H9 (cell line): ENCODE measurements around the gene HYAL3. TPM values are rescaled to one million over a fixed set of nuclear protein-coding genes. Genes with fewer than 3 reads are reported as not detected.

Experiments used
- DNase-seq: peaks from one replicate; pipeline ENCODE4 v3.0.0-alpha.2; 2017
- H2AFZ ChIP-seq: one replicate; pipeline ENCODE4 v1.6.1; 2013; ENCODE audit warnings: mild to moderate bottlenecking, low read length, control low read depth, moderate library complexity
- H2AK5ac ChIP-seq: 2 replicates; pipeline ENCODE4 v1.6.1; 2013; ENCODE audit warnings: low read length, control low read depth, mixed read lengths; ENCODE audit not compliant: insufficient read length
- H2BK120ac ChIP-seq: one replicate; pipeline ENCODE4 v1.6.1; 2013; ENCODE audit warnings: low read depth, mild to moderate bottlenecking, low read length, control low read depth, inconsistent platforms; ENCODE audit not compliant: poor library complexity, severe bottlenecking
- H2BK12ac ChIP-seq: 2 replicates; pipeline ENCODE4 v1.6.1; 2013; ENCODE audit warnings: low read length, control low read depth, mixed read lengths, low read depth; ENCODE audit not compliant: insufficient read length
- H2BK15ac ChIP-seq: 2 replicates; pipeline ENCODE4 v1.6.1; 2013; ENCODE audit warnings: low read depth, low read length, control low read depth
- H2BK20ac ChIP-seq: one replicate; pipeline ENCODE4 v1.6.1; 2013; ENCODE audit warnings: low read depth, mild to moderate bottlenecking, low read length, control low read depth, inconsistent platforms; ENCODE audit not compliant: poor library complexity, severe bottlenecking
- H2BK5ac ChIP-seq: 2 replicates; pipeline ENCODE4 v1.6.1; 2013; ENCODE audit warnings: low read length, control low read depth, mixed read lengths; ENCODE audit not compliant: insufficient read length
- H3K14ac ChIP-seq: 2 replicates; pipeline ENCODE4 v1.6.1; 2013; ENCODE audit warnings: low read length, control low read depth; ENCODE audit not compliant: insufficient read depth
- H3K18ac ChIP-seq: 2 replicates; pipeline ENCODE4 v1.6.1; 2013; ENCODE audit warnings: low read depth, mild to moderate bottlenecking, mixed read lengths, low read length, control low read depth; ENCODE audit not compliant: insufficient read length
- H3K23ac ChIP-seq: 2 replicates; pipeline ENCODE4 v1.6.1; 2013; ENCODE audit warnings: low read length, control low read depth, mixed read lengths, low read depth; ENCODE audit not compliant: insufficient read length
- H3K23me2 ChIP-seq: 2 replicates; pipeline ENCODE4 v1.6.1; 2013; ENCODE audit warnings: low read depth, mild to moderate bottlenecking, mixed read lengths, low read length, control low read depth; ENCODE audit not compliant: insufficient read length, poor library complexity, severe bottlenecking
- H3K27ac ChIP-seq: 2 replicates; pipeline ENCODE4 v1.5.1; 2013; ENCODE audit warnings: low read length, control low read depth, mixed read lengths, low read depth; ENCODE audit not compliant: insufficient read length
- H3K27me3 ChIP-seq: 2 replicates; pipeline ENCODE4 v1.6.1; 2013; ENCODE audit warnings: low read length, control low read depth, inconsistent platforms; ENCODE audit not compliant: insufficient read depth
- H3K4ac ChIP-seq: 2 replicates; pipeline ENCODE4 v1.6.1; 2013; ENCODE audit warnings: low read depth, mild to moderate bottlenecking, control low read depth, inconsistent platforms, low read length, moderate library complexity
- H3K4me1 ChIP-seq: 2 replicates; pipeline ENCODE4 v1.6.1; 2013; ENCODE audit warnings: low read length, control low read depth, inconsistent platforms; ENCODE audit not compliant: insufficient read depth
- H3K4me2 ChIP-seq: 2 replicates; pipeline ENCODE4 v1.6.1; 2013; ENCODE audit warnings: low read length, control low read depth, mixed read lengths; ENCODE audit not compliant: insufficient read length, insufficient read depth
- H3K56ac ChIP-seq: 2 replicates; pipeline ENCODE4 v1.6.1; 2013; ENCODE audit warnings: low read depth, mild to moderate bottlenecking, mixed read lengths, low read length, control low read depth; ENCODE audit not compliant: insufficient read length
- H3K79me1 ChIP-seq: 2 replicates; pipeline ENCODE4 v1.6.1; 2013; ENCODE audit warnings: low read depth, mild to moderate bottlenecking, moderate library complexity, low read length, control low read depth, inconsistent platforms; ENCODE audit not compliant: insufficient read depth, poor library complexity, severe bottlenecking
- H3K79me2 ChIP-seq: 2 replicates; pipeline ENCODE4 v1.6.1; 2013; ENCODE audit warnings: low read length, control low read depth, inconsistent platforms; ENCODE audit not compliant: insufficient read depth
- H3K9ac ChIP-seq: 2 replicates; pipeline ENCODE4 v1.6.1; 2013; ENCODE audit warnings: low read length, control low read depth, mixed read lengths; ENCODE audit not compliant: insufficient read length; ENCODE audit errors: extremely low read depth
- H3K9me3 ChIP-seq: one replicate; pipeline ENCODE4 v1.6.1; 2013; ENCODE audit warnings: low read depth, low read length, inconsistent platforms; ENCODE audit not compliant: control insufficient read depth
- H3T11ph ChIP-seq: one replicate; pipeline ENCODE4 v1.6.1; 2013; ENCODE audit warnings: mild to moderate bottlenecking, low read length, control low read depth, inconsistent platforms
- H4K20me1 ChIP-seq: one replicate; pipeline ENCODE4 v1.6.1; 2013; ENCODE audit not compliant: control insufficient read depth, insufficient read length, insufficient read depth
- H4K5ac ChIP-seq: 2 replicates; pipeline ENCODE4 v1.6.1; 2013; ENCODE audit warnings: low read depth, mild to moderate bottlenecking, mixed read lengths, low read length, control low read depth; ENCODE audit not compliant: insufficient read length
- H4K8ac ChIP-seq: replicated peaks from 2 replicates; pipeline ENCODE4 v1.6.1; 2013; ENCODE audit warnings: low read length, control low read depth, mixed read lengths, low read depth; ENCODE audit not compliant: insufficient read length
- H4K91ac ChIP-seq: 2 replicates; pipeline ENCODE4 v1.6.1; 2013; ENCODE audit warnings: low read depth, mild to moderate bottlenecking, moderate library complexity, mixed read lengths, low read length, control low read depth; ENCODE audit not compliant: insufficient read length
- H3K27ac Mint-ChIP-seq, 3 experiments: 2 replicates in 2 of 3; 3 replicates in 1 of 3; pipeline ENCODE4 v1.8.0; 2020 to 2021; ENCODE audit warnings: mixed read lengths in 3 of 3, mild to moderate bottlenecking in 1 of 3, moderate library complexity in 1 of 3
- H3K27me3 Mint-ChIP-seq: 2 replicates; pipeline ENCODE4 v1.8.0; 2021; ENCODE audit warnings: low read depth, mild to moderate bottlenecking, moderate library complexity, mixed read lengths
- H3K36me3 Mint-ChIP-seq, 3 experiments: 2 replicates in 2 of 3; 3 replicates in 1 of 3; pipeline ENCODE4 v1.8.0; 2020 to 2021; ENCODE audit warnings: low read depth in 3 of 3, mixed read lengths in 3 of 3; ENCODE audit not compliant: insufficient read depth in 1 of 3
- H3K4me1 Mint-ChIP-seq, 2 experiments: 2 replicates each; pipeline ENCODE4 v1.8.0; 2020; ENCODE audit warnings: mixed read lengths in 2 of 2
- H3K4me3 Mint-ChIP-seq, 2 experiments: 2 replicates in 1 of 2; 3 replicates in 1 of 2; pipeline ENCODE4 v1.8.0; 2020 to 2021; ENCODE audit warnings: mild to moderate bottlenecking in 2 of 2, mixed read lengths in 2 of 2, moderate library complexity in 1 of 2
- H3K9me3 Mint-ChIP-seq, 2 experiments: 2 replicates in 1 of 2; 3 replicates in 1 of 2; pipeline ENCODE4 v1.8.0; 2020; ENCODE audit warnings: mild to moderate bottlenecking in 2 of 2, mixed read lengths in 2 of 2, moderate library complexity in 1 of 2
- CTCF ChIP-seq: fragments of 200-600 bp; sonication (generic); conservative IDR thresholded peaks from 3 replicates; pipeline ENCODE4 v1.8.0; 2021; ENCODE audit warnings: antibody characterized with exemption, mild to moderate bottlenecking
- WGBS: extraction: QIAGEN DNeasy Blood & Tissue Kit; methylation state at CpG from one replicate; pipeline ENCODE4 v1.1.7; 2013; ENCODE audit warnings: missing lambda C conversion rate, low lambda C conversion rate, mixed read lengths; ENCODE audit not compliant: insufficient read length; ENCODE audit errors: extremely low coverage; 5-methylcytosine and 5-hydroxymethylcytosine counted together
- total RNA-seq: library from RNA; stranded (reverse); gene quantifications from 2 replicates; pipeline ENCODE4 v1.2.1, GENCODE V29; 2021

The HYAL3 gene
- total RNA-seq, 1 experiment from 2014 or later = 3.1 TPM

DNA sequence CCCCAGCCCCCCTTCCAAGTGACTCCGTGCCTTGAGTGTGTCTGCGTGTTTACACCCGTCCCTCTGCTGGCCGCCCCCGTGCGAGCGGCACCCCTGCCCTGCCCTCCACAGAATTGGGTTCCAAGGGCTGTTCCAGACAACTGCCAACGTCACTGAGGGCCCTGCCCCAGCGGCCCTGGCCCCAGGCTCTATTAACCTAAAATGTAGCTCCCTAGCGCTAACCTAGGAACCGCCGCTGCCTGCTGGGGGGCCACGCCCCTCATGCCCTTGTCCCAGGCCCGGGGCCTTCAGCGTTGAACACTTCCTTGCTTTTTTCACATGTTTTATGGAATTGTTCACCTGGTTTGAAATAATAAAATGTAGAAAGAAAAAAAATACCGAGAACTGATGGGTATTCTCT lies 40.2 kb downstream of the HYAL3 start:
- peak overlapping the region in 1 of 3 experiments; percentile 73; a peak in 2 of 7 replicates for H3K27ac Mint-ChIP-seq

More for the DNA sequence above, 40.2 kb downstream of the HYAL3 start:
- no peak overlapping the region for H3K27ac ChIP-seq
- H3K79me2 ChIP-seq = no peaks in the 10 kb centered on the region
- H3K56ac ChIP-seq = no peak overlapping the region
- H3K79me1 ChIP-seq = no peaks in the 10 kb centered on the region
- H2BK12ac ChIP-seq = no peak overlapping the region
- H2BK120ac ChIP-seq = no peak overlapping the region
- no peak overlapping the region for H4K8ac ChIP-seq
- no peak overlapping the region for H3T11ph ChIP-seq
- no peak overlapping the region for H2AFZ ChIP-seq
- H2BK20ac ChIP-seq = no peak overlapping the region
- H3K23me2 ChIP-seq = no peaks in the 10 kb centered on the region
- peaks cover 1% of the 10 kb centered on the region; the same call in 1 of the 2 replicates for H3K27me3 Mint-ChIP-seq
- no peak overlapping the region for H3K4me3 Mint-ChIP-seq
- no peak overlapping the region for H4K91ac ChIP-seq
- no peaks in the 10 kb centered on the region for H3K9me3 Mint-ChIP-seq
- H3K4ac ChIP-seq = no peak overlapping the region
- no peaks in the 10 kb centered on the region for H3K9me3 ChIP-seq
- no peak overlapping the region for H2BK15ac ChIP-seq
- peaks cover 21 to 46% of the 10 kb centered on the region in 2 experiments for H3K4me1 Mint-ChIP-seq
- TF ChIP-seq CTCF = peak; percentile 27; the same call in 1 of the 3 replicates
- H2AK5ac ChIP-seq = no peak overlapping the region
- peaks cover 14 to 38% (median 29%) of the 10 kb centered on the region in 3 experiments; a peak in 6 of 7 replicates for H3K36me3 Mint-ChIP-seq
- DNase-seq = no peak
- no CpG with 5 or more reads among the region's 16 CpGs for WGBS
- H3K23ac ChIP-seq = no peak overlapping the region
- no peak overlapping the region for H2BK5ac ChIP-seq
- H3K18ac ChIP-seq = no peak overlapping the region
- no peaks in the 10 kb centered on the region for H3K27me3 ChIP-seq
- peaks cover 2% of the 10 kb centered on the region for H4K20me1 ChIP-seq
- H3K4me1 ChIP-seq = peaks cover under 1% of the 10 kb centered on the region; the same call in 1 of the 2 replicates
- H3K9ac ChIP-seq = no peak overlapping the region
- no peak overlapping the region for H3K14ac ChIP-seq
- no peak overlapping the region for H4K5ac ChIP-seq
- no peak overlapping the region for H3K4me2 ChIP-seq
